Measurements from ENCODE around the gene ALK. TPM values are rescaled to one million over a fixed set of nuclear protein-coding genes. Genes with fewer than 3 reads are reported as not detected.
A peak's percentile ranks its signal among the peaks of the same experiment; 100 is the strongest.

The ALK gene
- total and polyA plus RNA-seq, 2 experiments from 2014 or later: 0.35 TPM; not detected in 1

DNA sequence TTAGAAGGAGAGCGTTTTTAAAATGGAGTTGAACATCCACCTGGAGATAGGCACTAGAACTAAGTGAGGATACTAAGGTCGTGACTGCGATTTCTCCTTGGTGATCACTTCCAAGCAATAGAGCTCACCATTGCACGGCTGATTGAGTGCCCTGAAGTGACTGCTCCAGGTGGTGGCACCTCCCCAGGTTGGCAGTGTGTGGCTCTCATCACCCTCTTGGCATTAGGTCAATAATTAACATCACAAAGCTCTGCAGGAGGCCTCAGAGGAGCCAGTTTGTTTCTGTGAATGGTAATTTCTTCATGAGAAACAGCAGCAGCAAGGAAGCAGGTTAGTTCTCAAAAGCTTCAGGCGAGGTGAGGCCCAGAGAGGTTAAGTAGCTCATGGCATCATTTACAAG lies 546.6 kb downstream of the ALK start:
- peak; percentile 47 for ATAC-seq
- Histone ChIP-seq H4K20me1 (replicated peaks; ENCODE audit: insufficient read depth) (no peaks in the 10 kb centered on the region), H3K9me2 (ENCODE audit: insufficient read depth) (peaks cover 13% of the 10 kb centered on the region; the same call in 1 of the 2 replicates), H3K4me1 (ENCODE audit: insufficient read depth) (0 out of 2 replicates have a peak, but pooled peaks cover 5% of the 10 kb centered on the region), H3K36me3 (ENCODE audit: insufficient read depth) (no peaks in the 10 kb centered on the region), H3K27me3 (ENCODE audit: insufficient read depth) (no peaks in the 10 kb centered on the region), H3K79me2 (replicated peaks; ENCODE audit: insufficient read depth) (no peaks in the 10 kb centered on the region), H3K4me3 (no peak overlapping the region), H3K27ac (ENCODE audit: low read depth) (no peak overlapping the region), H2AFZ (0 out of 2 replicates have a peak overlapping the region, but pooled peaks have one; percentile 7), H3K4me2 (no peak overlapping the region), H3F3A (replicated peaks; ENCODE audit: low read depth) (no peaks in the 10 kb centered on the region)
- Mint-ChIP-seq H3K27ac (no peak overlapping the region), H3K9me3 (peaks cover 8% of the 10 kb centered on the region; the same call in 2 of the 3 replicates), H3K36me3 (ENCODE audit: low read depth) (peaks cover 8% of the 10 kb centered on the region), H3K27me3 (ENCODE audit: insufficient read depth, low read depth, poor library complexity) (peaks cover 3% of the 10 kb centered on the region), H3K4me1 (peaks cover 11% of the 10 kb centered on the region), H3K4me3 (no peak overlapping the region)
- TF ChIP-seq REST (IDR thresholded peaks at IDR 0.05; ENCODE audit: unreplicated experiment) (no peak), ZNF462 (CRISPR knock-in tag; IDR thresholded peaks at IDR 0.05) (0 out of 2 replicates have a peak, but pooled peaks have one; percentile 44)
- peak; percentile 9 for DNase-seq (ENCODE audit: low spot score)
